Lung (tissue), 12 donors: Measurements from ENCODE around the gene MUC4. TPM values are rescaled to one million over a fixed set of nuclear protein-coding genes. Genes with fewer than 3 reads are reported as not detected.
"Not testable (repeated sequence)": the region's sequence is repeated elsewhere in the genome, so short reads cannot be mapped to it uniquely, and the experiment has no call there.

ENCODE experiments used
- ATAC-seq: fragments of 200-7000 bp; cut with Tn5 transposase; one replicate; pipeline ENCODE4 v1.9.1; 2020; ENCODE audit warnings: moderate number of reproducible peaks; ENCODE audit not compliant: insufficient read depth, low FRiP score
- DNase-seq, 3 donors: peaks; one replicate each; pipeline ENCODE4 v3.0.0-alpha.2; 2013 to 2017
- H3K27ac ChIP-seq, 2 donors: one replicate each; pipeline ENCODE4 v1.5.1; 2013; ENCODE audit warnings: mild to moderate bottlenecking in 2 of 2, moderate library complexity in 2 of 2, control low read depth in 1 of 2, inconsistent platforms in 1 of 2, low read depth in 1 of 2, low read length in 1 of 2
- H3K27me3 ChIP-seq, 3 donors: one replicate each; pipeline ENCODE4 v1.5.1; 2013; ENCODE audit warnings: low read length in 2 of 3; ENCODE audit not compliant: control insufficient read depth in 3 of 3, insufficient read depth in 3 of 3
- H3K36me3 ChIP-seq, 4 donors: one replicate each; pipeline ENCODE4 v1.5.1; 2013; ENCODE audit warnings: low read length in 4 of 4, mild to moderate bottlenecking in 1 of 4, moderate library complexity in 1 of 4; ENCODE audit not compliant: control insufficient read depth in 4 of 4, insufficient read depth in 4 of 4
- H3K4me1 ChIP-seq, 5 donors: one replicate each; pipeline ENCODE4 v1.5.1; 2013; ENCODE audit warnings: low read length in 5 of 5, mild to moderate bottlenecking in 2 of 5, moderate library complexity in 1 of 5; ENCODE audit not compliant: control insufficient read depth in 5 of 5, insufficient read depth in 5 of 5
- H3K4me3 ChIP-seq: one replicate; pipeline ENCODE4 v1.5.1; 2013; ENCODE audit warnings: mild to moderate bottlenecking, control low read depth, moderate library complexity
- H3K9ac ChIP-seq, 2 donors: one replicate each; pipeline ENCODE4 v1.5.1; 2013; ENCODE audit warnings: low read length in 2 of 2, control low read depth in 1 of 2; ENCODE audit not compliant: insufficient read depth in 1 of 2
- H3K9me3 ChIP-seq, 4 donors: one replicate each; pipeline ENCODE4 v1.5.1; 2013; ENCODE audit warnings: low read length in 3 of 4, mild to moderate bottlenecking in 1 of 4, moderate library complexity in 1 of 4; ENCODE audit not compliant: control insufficient read depth in 4 of 4, insufficient read depth in 3 of 4
- WGBS, 2 donors: extraction: QIAGEN DNeasy Blood & Tissue Kit; methylation state at CpG; one replicate each; pipeline ENCODE4 v1.1.7; 2013; 5-methylcytosine and 5-hydroxymethylcytosine counted together
- polyA plus RNA-seq, 2 donors: library from polyadenylated mRNA; stranded (reverse); fragments of 200-250 nt; gene quantifications; one replicate each; pipeline ENCODE4 v1.2.1, GENCODE V29; 2013
- total RNA-seq, 2 donors: library from RNA; depleted of rRNA in 1 of 2; stranded (reverse); fragments of >200 nt in 1 of 2; gene quantifications; one replicate each; pipeline ENCODE4 v1.2.1, GENCODE V29; 2014 to 2021
- TF ChIP-seq, protein P1 (sequence below): IDR thresholded peaks from 2 replicates; pipeline ENCODE4 v1.5.1; 2012; ENCODE audit warnings: mild to moderate bottlenecking; ENCODE audit errors: control extremely low read depth, extremely low read depth
- donor health status: control.
- donor health status: control.
- donor health status: Bipolar disorder and iron deficiency.
- donor health status: healthy.
- donor health status: DM: yes; HTN: yes; CAD: no.

MUC4 gene
- total and polyA plus RNA-seq, 4 donors = 10.0 to 56.0 (median 21.9) TPM

DNA sequence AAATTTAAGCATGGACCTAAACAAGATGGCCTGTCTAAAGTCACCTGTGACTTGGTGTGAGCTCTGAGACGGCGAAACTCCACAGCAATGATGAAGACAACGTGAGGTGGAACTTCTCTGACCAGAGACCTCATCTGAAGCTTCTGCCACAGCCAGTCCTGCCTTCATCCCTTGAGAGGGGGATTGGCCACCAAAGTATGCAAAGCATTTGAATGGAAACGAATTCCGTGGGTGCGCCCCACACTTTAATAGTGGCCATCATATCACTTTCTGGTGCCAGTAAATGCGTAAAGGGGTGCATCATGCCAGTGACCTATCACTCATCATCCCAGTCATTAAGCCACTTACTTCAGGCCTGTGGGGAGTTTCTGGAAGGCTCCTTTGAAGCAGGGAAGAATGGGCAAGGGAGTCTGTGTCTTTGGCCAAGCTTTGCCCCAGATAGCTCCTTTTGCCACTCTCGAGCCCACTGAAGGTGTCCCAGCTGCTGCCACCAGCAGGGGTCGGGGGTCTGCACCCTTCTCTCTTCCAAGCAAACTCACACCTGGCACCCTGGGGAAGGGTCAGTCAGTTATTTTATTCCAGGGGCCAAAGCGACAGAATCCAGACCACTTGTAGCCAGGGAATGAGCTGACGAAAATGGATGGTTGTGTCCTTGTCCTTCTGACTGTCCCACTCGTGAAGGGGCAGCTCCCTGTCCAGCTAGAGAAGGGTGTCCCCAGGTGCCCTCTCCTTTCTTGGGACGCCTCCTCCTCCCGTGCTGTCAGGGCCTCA lies 73.3 kb downstream of the MUC4 start:
- TF ChIP-seq, protein P1, sequence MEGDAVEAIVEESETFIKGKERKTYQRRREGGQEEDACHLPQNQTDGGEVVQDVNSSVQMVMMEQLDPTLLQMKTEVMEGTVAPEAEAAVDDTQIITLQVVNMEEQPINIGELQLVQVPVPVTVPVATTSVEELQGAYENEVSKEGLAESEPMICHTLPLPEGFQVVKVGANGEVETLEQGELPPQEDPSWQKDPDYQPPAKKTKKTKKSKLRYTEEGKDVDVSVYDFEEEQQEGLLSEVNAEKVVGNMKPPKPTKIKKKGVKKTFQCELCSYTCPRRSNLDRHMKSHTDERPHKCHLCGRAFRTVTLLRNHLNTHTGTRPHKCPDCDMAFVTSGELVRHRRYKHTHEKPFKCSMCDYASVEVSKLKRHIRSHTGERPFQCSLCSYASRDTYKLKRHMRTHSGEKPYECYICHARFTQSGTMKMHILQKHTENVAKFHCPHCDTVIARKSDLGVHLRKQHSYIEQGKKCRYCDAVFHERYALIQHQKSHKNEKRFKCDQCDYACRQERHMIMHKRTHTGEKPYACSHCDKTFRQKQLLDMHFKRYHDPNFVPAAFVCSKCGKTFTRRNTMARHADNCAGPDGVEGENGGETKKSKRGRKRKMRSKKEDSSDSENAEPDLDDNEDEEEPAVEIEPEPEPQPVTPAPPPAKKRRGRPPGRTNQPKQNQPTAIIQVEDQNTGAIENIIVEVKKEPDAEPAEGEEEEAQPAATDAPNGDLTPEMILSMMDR = no peak
- H3K9me3 ChIP-seq = no peaks in the 10 kb centered on the region
- WGBS, 2 donors = 87 to 92% methylated on average over 14 of the region's 14 CpGs
- peaks cover 0 to 6% (median 0%) of the 10 kb centered on the region in 3 donors for H3K27me3 ChIP-seq
- no peaks in the 10 kb centered on the region for H3K4me1 ChIP-seq
- H3K36me3 ChIP-seq = no peaks in the 10 kb centered on the region
- no peak overlapping the region for H3K4me3 ChIP-seq
- no peak overlapping the region for H3K9ac ChIP-seq
- no peak for ATAC-seq
- no peak for DNase-seq
- H3K27ac ChIP-seq = peak overlapping the region in 1 of 2 donors; percentile 40

DNA sequence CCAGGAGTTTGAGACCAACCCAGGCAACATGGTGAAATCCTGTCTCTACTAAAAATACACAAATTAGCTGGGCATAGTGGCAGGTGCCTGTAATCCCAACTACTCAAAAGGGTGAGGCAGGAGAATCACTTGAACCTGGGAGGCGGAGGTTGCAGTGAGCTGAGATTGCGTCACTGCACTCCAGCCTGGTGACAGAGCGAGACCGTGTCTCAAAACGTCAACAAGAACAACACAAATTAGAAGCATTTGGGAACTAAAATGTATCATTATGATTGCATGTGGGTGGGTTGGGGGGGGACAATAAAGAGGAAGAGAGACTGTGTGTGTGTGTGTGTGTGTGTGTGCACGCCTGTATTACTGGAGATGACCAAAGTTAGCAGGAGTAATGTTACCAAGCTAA lies 73.9 kb downstream of the MUC4 start:
- H3K4me3 ChIP-seq, H3K27ac ChIP-seq, H3K36me3 ChIP-seq, H3K9me3 ChIP-seq, H3K4me1 ChIP-seq, DNase-seq, H3K9ac ChIP-seq, H3K27me3 ChIP-seq: not testable (repeated sequence)
- 42 to 53% methylated on average over 6 of the region's 6 CpGs for WGBS, 2 donors
- peak; percentile 25 for ATAC-seq

DNA sequence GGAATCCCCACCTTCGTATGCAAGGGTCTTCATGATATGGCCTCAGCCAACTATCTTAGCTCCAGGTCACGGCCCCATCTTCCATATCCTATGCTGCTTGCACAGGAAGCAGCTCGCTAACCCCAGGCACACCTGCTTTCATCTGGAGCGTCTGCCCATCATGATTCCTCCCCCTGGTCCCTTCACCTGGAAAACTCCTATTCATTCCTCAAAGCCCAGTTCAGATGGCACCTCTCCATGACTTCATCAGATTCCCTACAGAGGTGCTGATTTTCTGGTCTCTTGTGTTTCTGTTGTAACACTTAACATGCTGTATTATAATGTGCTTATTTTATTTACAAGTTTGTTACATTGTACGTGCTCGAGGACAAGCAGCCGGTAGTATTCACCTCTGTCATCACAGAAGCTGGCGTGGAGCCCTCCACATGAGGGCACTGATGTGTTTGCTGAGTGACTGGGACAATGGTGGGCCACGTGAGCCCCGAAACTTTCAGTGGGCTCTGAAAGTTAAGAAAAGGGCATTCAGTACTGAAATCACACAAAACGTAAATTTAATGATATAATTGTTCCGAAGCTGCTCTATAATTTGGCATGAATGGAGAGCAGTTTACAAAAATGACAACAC lies 74.8 kb downstream of the MUC4 start:
- H3K9me3 ChIP-seq = no peaks in the 10 kb centered on the region
- no peaks in the 10 kb centered on the region for H3K36me3 ChIP-seq
- H3K4me1 ChIP-seq = peaks cover 0 to 3% (median 0%) of the 10 kb centered on the region in 5 donors
- H3K27ac ChIP-seq = no peak overlapping the region
- ATAC-seq (no peak), DNase-seq (no peak)
- H3K4me3 ChIP-seq = no peak overlapping the region
- no peaks in the 10 kb centered on the region for H3K27me3 ChIP-seq
- WGBS, 2 donors = 88% methylated on average over 12 of the region's 12 CpGs
- TF ChIP-seq, protein P1 = no peak
- no peak overlapping the region for H3K9ac ChIP-seq

DNA sequence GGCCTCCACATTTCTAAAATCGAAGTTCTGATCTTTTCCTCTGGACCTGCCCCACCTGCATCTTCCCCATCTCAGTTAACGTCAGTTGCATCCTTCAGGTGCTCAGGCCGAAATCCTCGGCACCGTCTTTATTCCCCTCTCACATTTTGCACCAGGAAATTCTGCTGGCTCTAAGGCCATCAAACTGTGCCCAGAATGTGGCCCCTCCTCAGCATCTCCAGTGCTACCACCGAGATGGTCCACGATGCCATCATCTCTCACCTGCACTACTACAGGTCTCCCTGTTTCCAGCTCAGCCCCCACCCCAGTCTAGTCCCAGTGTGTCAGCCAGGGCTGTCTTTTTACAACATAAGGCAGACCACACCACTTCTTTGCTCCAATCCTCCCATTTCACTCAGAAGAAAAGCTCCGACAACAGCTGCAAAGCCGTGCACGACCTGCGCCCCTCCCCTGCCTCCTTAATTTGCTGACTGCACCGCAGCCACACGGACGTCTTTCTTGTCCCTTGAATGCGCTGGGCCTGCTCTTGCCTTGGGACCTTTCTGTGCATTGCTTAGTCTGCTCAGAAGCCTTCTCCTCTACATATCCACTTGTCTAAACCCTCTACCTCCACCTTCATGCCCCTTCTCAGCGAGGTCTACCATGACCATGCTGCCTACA lies 76.6 kb downstream of the MUC4 start:
- H3K9ac ChIP-seq = no peak overlapping the region
- TF ChIP-seq, protein P1 = no peak
- peaks cover 0 to 3% (median 0%) of the 10 kb centered on the region in 5 donors for H3K4me1 ChIP-seq
- no peaks in the 10 kb centered on the region for H3K27me3 ChIP-seq
- H3K27ac ChIP-seq = no peak overlapping the region
- H3K36me3 ChIP-seq = no peaks in the 10 kb centered on the region
- ATAC-seq (no peak), DNase-seq (no peak)
- H3K9me3 ChIP-seq = no peaks in the 10 kb centered on the region
- no peak overlapping the region for H3K4me3 ChIP-seq
- 80 to 81% methylated on average over 16 of the region's 16 CpGs for WGBS, 2 donors
